Fibroblast of lung (primary cell): ENCODE measurements around the gene LENG9. TPM values are rescaled to one million over a fixed set of nuclear protein-coding genes. Genes with fewer than 3 reads are reported as not detected.

Experiments
- DNase-seq, 2 donors: peaks; one replicate each; pipeline versions ENCODE4 v3.0.0 to v3.0.0-alpha.2; 2010; ENCODE audit warnings: low read depth in 2 of 2
- H2AFZ ChIP-seq: 2 replicates; pipeline ENCODE4 v1.5.1; 2012; ENCODE audit warnings: low read length, control low read depth, inconsistent platforms
- H3K27ac ChIP-seq: 2 replicates; pipeline ENCODE4 v1.5.1; 2011; ENCODE audit warnings: low read length, control low read depth; ENCODE audit not compliant: insufficient read depth
- H3K27me3 ChIP-seq: 2 replicates; pipeline ENCODE4 v1.5.1; 2011; ENCODE audit warnings: mild to moderate bottlenecking, low read length; ENCODE audit not compliant: control insufficient read depth, insufficient read depth
- H3K36me3 ChIP-seq: 2 replicates; pipeline ENCODE4 v1.5.1; 2011; ENCODE audit warnings: low read length; ENCODE audit not compliant: control insufficient read depth, insufficient read depth
- H3K4me1 ChIP-seq: 2 replicates; pipeline ENCODE4 v1.5.1; 2011; ENCODE audit warnings: low read length; ENCODE audit not compliant: control insufficient read depth, insufficient read depth; ENCODE audit errors: extremely low read depth
- H3K4me2 ChIP-seq: 2 replicates; pipeline ENCODE4 v1.5.1; 2011; ENCODE audit warnings: low read length, control low read depth; ENCODE audit not compliant: insufficient read depth; ENCODE audit errors: extremely low read depth
- H3K4me3 ChIP-seq, 4 experiments: fragments of 200-600 bp in 1 of 4; sonication (generic) in 1 of 4; replicated peaks in 1 of 4; 2 replicates each; pipeline ENCODE4 v1.5.1; 2011 to 2016; ENCODE audit warnings: low read length in 4 of 4, low read depth in 3 of 4, mild to moderate bottlenecking in 3 of 4, control low read depth in 2 of 4, inconsistent platforms in 1 of 4, mixed read lengths in 1 of 4; ENCODE audit not compliant: insufficient read depth in 1 of 4; ENCODE audit errors: control extremely low read depth in 1 of 4
- H3K79me2 ChIP-seq: 2 replicates; pipeline ENCODE4 v1.5.1; 2012; ENCODE audit warnings: mild to moderate bottlenecking, low read length, inconsistent platforms; ENCODE audit not compliant: control insufficient read depth, insufficient read depth
- H3K9ac ChIP-seq: 2 replicates; pipeline ENCODE4 v1.5.1; 2011; ENCODE audit warnings: mild to moderate bottlenecking, low read length, control low read depth; ENCODE audit not compliant: insufficient read depth
- H3K9me3 ChIP-seq: 2 replicates; pipeline ENCODE4 v1.5.1; 2012; ENCODE audit warnings: low read depth, low read length; ENCODE audit not compliant: control insufficient read depth, insufficient read depth
- H4K20me1 ChIP-seq: 2 replicates; pipeline ENCODE4 v1.5.1; 2011; ENCODE audit warnings: low read length; ENCODE audit not compliant: control insufficient read depth, insufficient read depth; ENCODE audit errors: extremely low read depth
- EZH2 ChIP-seq: IDR thresholded peaks from 2 replicates; pipeline ENCODE4 v1.5.1; 2012; ENCODE audit warnings: low read length, control low read depth, mild to moderate bottlenecking; ENCODE audit errors: missing control alignments
- polyA plus RNA-seq, 2 donors: library from polyadenylated mRNA; depleted of rRNA in 1 of 2; stranded (reverse) in 1 of 2; unstranded in 1 of 2; fragments of >200 nt; gene quantifications; 2 replicates each; pipeline ENCODE4 v1.2.1, GENCODE V29; 2011 to 2012; ENCODE audit warnings: missing spikeins in 1 of 2
- total RNA-seq: library from RNA; depleted of rRNA; stranded (reverse); fragments of >200 nt; gene quantifications from 2 replicates; pipeline ENCODE4 v1.2.1, GENCODE V29; 2014
- TF ChIP-seq, protein P1 (sequence below), 2 donors: IDR thresholded peaks in 1 of 2; conservative IDR thresholded peaks in 1 of 2; 1 replicate in 1 of 2; 2 replicates in 1 of 2; pipeline ENCODE4 v1.5.1; 2011 to 2012; ENCODE audit warnings: low read length in 2 of 2, control low read depth in 1 of 2, inconsistent platforms in 1 of 2, low read depth in 1 of 2, mild to moderate bottlenecking in 1 of 2

The LENG9 gene
- total and polyA plus RNA-seq, 2 donors (not counting 1 experiment from before 2014, with no cell fraction given), result 0.84 to 16.7 TPM

DNA sequence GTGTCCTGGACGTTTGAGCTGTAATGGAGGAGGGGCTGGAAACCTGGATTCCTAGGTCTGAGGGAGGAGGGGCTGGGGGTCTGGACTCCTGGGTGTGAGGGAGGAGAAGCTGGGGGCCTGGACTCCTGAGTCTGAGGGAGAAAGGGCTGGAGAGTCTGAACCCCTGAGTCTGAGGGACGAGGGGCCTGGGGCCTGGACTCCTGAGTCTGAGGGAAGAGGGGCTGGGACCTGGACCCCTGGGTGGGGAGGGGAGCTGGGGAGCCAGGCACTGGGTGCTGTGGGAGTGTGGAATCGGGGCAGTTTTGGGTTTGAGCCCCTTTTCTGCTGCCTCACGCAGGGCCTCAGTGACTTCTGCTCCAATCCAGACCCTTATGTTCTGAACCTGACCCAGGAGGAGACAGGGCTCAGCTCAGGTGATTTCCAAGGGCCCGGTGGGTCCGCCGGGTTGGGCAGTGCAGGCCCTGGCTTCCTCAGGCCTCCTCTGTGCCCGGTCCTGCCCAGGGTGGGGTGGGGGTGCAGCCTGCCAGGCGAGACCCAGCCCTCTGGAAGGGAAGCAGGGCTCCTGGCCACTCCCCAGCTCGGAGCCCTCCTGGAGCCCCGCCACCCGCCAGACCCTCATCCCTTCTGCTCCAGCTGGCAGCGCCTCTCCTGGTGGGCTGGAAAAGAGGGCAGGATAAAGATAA is 33.9 kb downstream of the LENG9 start:
- Histone ChIP-seq H3K9me3 (no peaks in the 10 kb centered on the region), H3K4me1 (no peaks in the 10 kb centered on the region), H3K36me3 (no peaks in the 10 kb centered on the region), H2AFZ (no peak overlapping the region), H3K27me3 (no peaks in the 10 kb centered on the region), H3K79me2 (no peaks in the 10 kb centered on the region), H3K9ac (no peak overlapping the region), H3K27ac (no peak overlapping the region), H3K4me2 (no peak overlapping the region), H3K4me3 (no peak overlapping the region), H4K20me1 (no peaks in the 10 kb centered on the region)
- no peak for DNase-seq
- TF ChIP-seq, protein P1, sequence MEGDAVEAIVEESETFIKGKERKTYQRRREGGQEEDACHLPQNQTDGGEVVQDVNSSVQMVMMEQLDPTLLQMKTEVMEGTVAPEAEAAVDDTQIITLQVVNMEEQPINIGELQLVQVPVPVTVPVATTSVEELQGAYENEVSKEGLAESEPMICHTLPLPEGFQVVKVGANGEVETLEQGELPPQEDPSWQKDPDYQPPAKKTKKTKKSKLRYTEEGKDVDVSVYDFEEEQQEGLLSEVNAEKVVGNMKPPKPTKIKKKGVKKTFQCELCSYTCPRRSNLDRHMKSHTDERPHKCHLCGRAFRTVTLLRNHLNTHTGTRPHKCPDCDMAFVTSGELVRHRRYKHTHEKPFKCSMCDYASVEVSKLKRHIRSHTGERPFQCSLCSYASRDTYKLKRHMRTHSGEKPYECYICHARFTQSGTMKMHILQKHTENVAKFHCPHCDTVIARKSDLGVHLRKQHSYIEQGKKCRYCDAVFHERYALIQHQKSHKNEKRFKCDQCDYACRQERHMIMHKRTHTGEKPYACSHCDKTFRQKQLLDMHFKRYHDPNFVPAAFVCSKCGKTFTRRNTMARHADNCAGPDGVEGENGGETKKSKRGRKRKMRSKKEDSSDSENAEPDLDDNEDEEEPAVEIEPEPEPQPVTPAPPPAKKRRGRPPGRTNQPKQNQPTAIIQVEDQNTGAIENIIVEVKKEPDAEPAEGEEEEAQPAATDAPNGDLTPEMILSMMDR (conservative IDR thresholded peaks at IDR 0.05 in 1 of 2, IDR thresholded peaks at IDR 0.05 in 1 of 2; ENCODE audit: low read depth in 1 of 2, low read length in 2 of 2), result no peak
- no peak for TF ChIP-seq EZH2

DNA sequence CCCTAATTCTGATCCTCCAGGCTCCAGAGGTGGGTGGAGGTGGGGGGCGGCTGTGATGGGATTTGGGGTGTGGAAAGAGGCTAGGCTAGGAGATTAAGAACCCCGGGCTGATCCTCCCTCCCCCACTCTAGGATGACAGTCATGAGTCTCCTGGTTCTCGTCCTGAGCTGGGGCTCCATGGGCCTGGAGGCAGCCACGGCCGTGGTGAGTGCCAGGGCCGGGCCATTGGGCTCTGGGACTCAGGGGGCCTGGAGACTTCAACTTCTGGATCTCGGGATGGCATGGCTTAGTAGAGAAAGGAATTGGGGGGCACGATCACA is 34.4 kb downstream of the LENG9 start:
- no peaks in the 10 kb centered on the region for H3K27me3 ChIP-seq
- no peaks in the 10 kb centered on the region for H3K36me3 ChIP-seq
- H3K4me3 ChIP-seq, result no peak overlapping the region
- no peak for DNase-seq
- no peaks in the 10 kb centered on the region for H3K4me1 ChIP-seq
- no peaks in the 10 kb centered on the region for H4K20me1 ChIP-seq
- no peak overlapping the region for H3K9ac ChIP-seq
- no peaks in the 10 kb centered on the region for H3K9me3 ChIP-seq
- H3K27ac ChIP-seq, result no peak overlapping the region
- no peak for TF ChIP-seq EZH2
- H3K79me2 ChIP-seq, result no peaks in the 10 kb centered on the region
- no peak overlapping the region for H3K4me2 ChIP-seq
- no peak overlapping the region for H2AFZ ChIP-seq

DNA sequence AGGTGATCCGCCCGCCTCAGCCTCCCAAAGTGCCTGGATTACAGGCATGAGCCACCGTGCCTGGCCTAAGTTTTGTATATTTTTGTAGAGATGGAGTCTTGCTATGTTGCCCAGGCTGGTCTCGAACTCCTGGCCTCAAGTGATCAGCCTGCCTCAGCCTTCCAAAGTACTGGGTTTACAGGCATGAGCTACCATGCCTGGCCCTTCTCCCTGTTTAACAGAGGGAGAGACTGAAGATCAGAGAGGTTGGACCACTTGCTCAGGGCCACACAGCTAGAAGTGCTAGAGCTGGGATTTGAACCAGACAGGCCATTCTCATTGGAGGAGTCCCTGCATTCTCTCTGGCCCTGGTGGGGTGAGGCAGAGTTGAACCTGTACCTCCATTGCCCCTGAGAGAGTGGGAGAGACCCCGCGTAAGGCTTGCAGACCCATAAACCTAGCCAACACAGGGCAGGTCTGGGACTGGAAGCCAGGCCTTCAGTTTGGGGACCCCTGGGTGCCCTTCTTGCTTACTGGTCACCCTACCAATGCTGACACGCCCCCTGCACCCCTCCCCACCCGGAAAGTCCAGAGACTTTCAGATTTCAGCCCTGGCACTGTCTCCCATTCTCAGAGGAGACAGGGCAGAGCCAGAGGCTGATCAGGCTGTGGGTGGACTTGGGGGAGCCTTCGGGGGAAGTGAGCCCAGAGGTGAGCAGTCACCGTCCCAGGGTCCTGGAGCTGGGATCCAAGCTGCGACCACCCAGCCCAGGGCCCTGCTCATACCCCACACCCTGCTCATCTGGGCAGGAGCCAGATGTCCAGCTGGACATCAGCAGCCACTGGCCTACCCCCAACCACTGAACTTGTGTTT is 35.0 kb downstream of the LENG9 start:
- no peaks in the 10 kb centered on the region for H3K79me2 ChIP-seq
- no peaks in the 10 kb centered on the region for H3K27me3 ChIP-seq
- no peaks in the 10 kb centered on the region for H3K9me3 ChIP-seq
- H3K36me3 ChIP-seq, result no peaks in the 10 kb centered on the region
- no peak overlapping the region for H3K4me2 ChIP-seq
- no peaks in the 10 kb centered on the region for H4K20me1 ChIP-seq
- no peak for TF ChIP-seq EZH2
- TF ChIP-seq, protein P1 (conservative IDR thresholded peaks at IDR 0.05 in 1 of 2, IDR thresholded peaks at IDR 0.05 in 1 of 2; ENCODE audit: low read depth in 1 of 2, low read length in 2 of 2), result no peak
- H3K4me1 ChIP-seq, result no peaks in the 10 kb centered on the region
- no peak overlapping the region for H3K4me3 ChIP-seq
- no peak overlapping the region for H3K9ac ChIP-seq
- no peak for DNase-seq
- H2AFZ ChIP-seq, result no peak overlapping the region
- H3K27ac ChIP-seq, result no peak overlapping the region
